AG09319 (cell line): Measurements from ENCODE around the gene CHN2.

Experiments used
- DNase-seq: peaks from one replicate; pipeline ENCODE4 v3.0.0-alpha.2; 2010; ENCODE audit warnings: low read depth; ENCODE audit errors: extremely low read depth
- TF ChIP-seq, protein P1 (sequence below): IDR thresholded peaks from 2 replicates; pipeline ENCODE4 v1.5.1; 2011; ENCODE audit warnings: low read depth, mild to moderate bottlenecking, inconsistent platforms, low read length, moderate library complexity

CHN2 gene

DNA sequence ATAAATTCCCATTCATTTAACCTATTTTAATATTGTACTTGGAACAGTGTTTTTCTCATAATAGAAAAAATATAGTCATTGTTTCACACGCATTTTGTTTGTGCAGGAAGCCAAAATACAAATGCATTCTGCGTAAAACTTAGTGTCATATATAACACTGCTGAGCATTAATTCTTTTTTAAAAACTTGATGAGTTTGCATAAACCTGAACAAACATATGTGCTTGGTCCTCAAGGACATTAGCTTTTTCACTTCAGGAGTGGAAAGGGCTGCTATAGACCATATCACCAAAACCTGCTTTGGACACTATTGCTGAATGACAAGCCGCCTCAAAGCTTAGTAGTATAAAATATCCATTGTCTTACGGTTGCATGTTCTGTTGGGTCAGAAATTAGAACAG lies 267.4 kb downstream of the CHN2 start:
- no peak for DNase-seq
- TF ChIP-seq, protein P1, sequence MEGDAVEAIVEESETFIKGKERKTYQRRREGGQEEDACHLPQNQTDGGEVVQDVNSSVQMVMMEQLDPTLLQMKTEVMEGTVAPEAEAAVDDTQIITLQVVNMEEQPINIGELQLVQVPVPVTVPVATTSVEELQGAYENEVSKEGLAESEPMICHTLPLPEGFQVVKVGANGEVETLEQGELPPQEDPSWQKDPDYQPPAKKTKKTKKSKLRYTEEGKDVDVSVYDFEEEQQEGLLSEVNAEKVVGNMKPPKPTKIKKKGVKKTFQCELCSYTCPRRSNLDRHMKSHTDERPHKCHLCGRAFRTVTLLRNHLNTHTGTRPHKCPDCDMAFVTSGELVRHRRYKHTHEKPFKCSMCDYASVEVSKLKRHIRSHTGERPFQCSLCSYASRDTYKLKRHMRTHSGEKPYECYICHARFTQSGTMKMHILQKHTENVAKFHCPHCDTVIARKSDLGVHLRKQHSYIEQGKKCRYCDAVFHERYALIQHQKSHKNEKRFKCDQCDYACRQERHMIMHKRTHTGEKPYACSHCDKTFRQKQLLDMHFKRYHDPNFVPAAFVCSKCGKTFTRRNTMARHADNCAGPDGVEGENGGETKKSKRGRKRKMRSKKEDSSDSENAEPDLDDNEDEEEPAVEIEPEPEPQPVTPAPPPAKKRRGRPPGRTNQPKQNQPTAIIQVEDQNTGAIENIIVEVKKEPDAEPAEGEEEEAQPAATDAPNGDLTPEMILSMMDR: no peak

DNA sequence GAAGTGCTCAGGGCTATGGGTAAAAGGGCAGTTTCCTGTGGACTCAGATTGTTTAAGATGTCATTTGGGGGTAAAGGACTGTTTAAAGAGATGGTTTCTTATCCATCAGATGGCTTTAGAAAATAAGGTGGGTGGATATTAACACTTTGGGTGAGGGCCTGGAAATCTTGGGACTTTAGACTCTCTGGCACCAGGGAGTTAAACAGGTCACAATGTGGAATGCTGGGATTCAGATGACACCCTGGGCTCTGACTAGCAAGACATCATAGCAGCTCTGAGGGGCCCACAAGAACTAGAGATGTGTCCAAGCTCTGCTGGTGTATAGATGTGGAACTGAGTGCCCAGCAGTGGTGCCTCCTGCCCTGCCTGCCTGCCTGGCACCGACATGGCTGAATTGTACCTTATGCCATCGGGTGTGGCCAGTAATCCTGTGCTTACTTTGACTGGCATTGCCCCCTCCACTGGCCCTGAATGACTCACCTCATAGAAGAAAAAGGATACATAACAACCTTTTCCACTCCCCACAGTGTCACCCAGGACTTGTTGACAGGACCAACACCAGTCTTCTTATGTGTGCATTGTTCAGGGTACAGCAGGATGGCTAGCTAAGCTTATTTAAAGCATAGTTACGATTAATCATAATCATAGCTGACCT lies 269.1 kb downstream of the CHN2 start:
- no peak for DNase-seq
- TF ChIP-seq, protein P1: no peak

DNA sequence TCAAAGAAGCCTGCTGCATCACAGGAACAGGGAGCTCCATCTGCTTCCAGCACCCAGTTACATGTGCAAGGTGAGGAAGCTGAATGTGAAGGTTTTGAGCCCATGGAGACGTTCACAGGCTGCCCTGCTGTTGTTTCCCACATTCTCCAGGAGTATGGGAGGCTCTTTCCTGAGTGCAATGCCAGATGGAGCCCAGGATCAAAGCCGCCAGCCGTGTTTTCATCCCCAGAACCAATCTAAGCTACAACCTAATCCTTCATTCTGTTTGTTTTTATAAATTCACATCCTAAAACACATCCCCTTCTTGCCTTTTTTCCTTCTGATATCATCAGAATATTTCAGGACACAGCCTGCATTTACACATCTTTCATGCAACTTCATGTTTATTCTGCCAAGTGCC lies 270.2 kb downstream of the CHN2 start:
- TF ChIP-seq, protein P1: no peak
- no peak for DNase-seq

DNA sequence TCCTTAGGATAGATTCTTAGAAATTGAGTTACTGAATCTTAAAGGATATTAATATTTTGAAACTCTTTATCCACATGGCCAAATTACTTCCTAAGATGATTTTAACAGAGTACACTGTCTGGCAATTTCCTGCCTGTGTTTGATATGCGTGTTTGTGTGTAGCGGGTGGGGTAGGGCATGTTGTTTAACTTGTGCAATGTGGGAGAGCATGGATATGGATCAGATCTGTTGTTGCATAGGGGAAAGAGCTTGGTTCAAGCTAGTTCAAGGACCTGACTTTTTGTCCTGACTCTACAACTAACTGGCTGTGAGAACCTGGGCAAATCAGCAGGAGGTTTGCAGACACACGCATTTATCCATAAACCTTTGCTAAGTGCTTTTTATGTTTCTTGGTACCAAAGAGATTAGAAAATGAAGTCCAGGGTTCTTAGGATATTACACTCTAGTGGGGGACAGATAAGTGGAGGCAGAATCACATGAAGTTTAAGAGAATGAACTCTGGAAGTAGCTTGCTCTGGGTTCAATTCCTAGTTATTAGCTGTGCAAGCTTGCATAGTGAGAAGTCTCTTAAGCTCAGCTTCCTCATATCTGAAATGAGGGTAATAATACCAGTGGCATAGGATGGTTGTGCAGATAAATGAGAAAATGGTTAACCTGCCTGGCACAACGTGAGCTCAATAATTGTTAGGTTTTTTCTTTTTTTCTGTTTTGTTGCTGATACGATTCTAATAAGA lies 272.8 kb downstream of the CHN2 start:
- DNase-seq: no peak
- TF ChIP-seq, protein P1: no peak

DNA sequence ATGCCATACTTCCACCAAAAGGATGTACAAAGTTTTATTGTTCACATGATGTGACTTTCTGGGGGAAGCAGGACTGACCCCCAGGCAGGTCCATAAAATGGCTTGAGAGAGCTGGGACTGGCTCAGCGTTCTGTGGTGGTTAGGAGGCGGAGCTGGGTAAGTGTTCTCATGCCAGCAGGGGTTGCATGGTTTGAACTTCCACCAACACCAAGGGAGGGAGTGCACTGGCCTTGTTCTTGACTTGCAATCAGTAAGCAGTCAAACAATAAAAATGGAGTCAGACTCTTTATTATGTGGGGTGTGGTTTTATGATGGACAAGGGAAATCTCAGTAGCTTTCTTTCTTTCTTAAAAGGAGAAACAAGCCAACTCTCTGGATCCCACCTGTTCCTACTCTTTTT lies 273.6 kb downstream of the CHN2 start:
- TF ChIP-seq, protein P1: no peak
- no peak for DNase-seq

DNA sequence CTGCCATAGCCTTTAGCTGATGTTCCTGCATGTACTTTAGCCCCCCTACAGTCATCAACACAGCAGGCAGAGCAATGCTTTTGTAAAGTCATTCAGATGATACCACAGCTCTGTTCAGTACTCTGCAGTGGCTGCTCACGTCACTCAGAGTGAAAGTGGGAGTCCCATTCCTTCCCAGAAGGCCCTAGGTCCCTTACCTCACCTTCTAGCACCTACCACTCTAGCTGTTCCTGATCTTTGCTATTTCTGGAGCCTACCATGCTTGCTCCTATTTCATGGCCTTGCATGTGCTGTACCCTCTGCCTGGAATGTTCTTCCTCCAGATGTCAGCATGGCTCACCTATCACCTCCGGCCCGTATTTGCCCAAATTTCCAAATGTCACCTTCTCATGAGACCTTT lies 274.7 kb downstream of the CHN2 start:
- TF ChIP-seq, protein P1: no peak

DNA sequence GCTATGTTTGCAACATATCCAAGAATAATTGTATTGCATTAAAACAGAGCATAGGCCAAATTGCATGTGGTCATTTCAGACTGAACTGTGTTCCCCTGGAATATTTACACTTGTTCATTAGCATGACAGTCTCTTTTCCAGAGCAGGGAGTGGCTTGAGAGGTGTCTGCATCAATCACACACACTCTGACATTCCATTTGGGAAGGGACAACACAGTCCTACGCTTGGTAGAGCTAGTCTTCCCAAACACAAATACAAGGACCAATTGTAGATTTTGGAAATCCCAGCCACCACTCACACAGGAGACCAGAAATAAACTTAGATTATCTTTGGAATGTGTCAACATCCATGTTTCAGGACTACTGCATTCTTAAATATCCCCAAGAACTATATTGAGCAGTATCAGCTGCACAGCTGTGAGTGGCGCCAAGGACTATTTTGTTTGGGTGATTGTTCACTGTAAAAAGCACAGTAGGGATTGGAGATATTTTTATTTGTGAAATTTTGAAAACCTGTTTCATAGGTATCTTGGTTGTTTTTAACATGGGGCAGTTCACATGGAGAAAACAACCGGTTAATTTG lies 275.5 kb downstream of the CHN2 start:
- DNase-seq: no peak
- TF ChIP-seq, protein P1: no peak

More for the DNA sequence above, 274.7 kb downstream of the CHN2 start:
- DNase-seq: no peak
